Daoy (cell line): ENCODE data around the gene SLC46A2. TPM values are rescaled to one million over a fixed set of nuclear protein-coding genes. Genes with fewer than 3 reads are reported as not detected.

Source experiments
- DNase-seq: peaks from one replicate; pipeline ENCODE4 v3.0.0-alpha.2; 2015; ENCODE audit warnings: low read depth
- total RNA-seq: library from RNA; depleted of rRNA; stranded (reverse); fragments of >200 nt; shearing (Covaris generic); gene quantifications from 2 replicates; pipeline ENCODE4 v1.2.3, GENCODE V29; 2014; rRNA removed

Gene SLC46A2
- total RNA-seq, 1 experiment from 2014 or later: not detected

DNA sequence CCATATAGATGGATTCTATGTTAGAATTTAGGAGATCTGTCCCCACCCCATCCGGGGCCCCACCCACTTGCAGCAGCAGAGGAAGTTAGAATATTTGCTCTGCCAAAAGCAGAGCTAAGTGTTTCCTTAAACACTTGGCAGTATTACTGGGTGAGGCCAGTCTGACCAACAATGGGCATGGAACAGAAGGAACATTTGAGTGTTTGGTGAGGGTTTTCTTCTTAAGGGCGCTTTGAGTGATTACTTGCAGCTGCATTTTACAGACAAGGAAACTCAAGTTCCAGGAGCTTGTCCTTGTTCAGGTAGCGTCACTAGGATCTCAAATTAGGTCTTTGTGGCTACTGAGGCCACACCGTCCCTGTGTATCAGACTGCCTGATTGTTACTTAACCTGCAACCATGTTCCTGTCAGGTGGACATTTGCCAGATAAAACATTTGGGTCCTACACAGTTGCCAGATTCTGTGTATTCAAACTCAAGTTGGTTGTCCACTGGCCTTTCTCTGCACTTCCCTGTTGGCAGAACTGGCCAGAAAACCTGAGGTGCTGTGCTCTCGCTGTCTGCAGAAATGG lies 59.3 kb downstream of the SLC46A2 start:
- no peak for DNase-seq

Other genes with a start within 250 kb of the SLC46A2 start
- gene INIP, start 172.8 kb downstream of the SLC46A2 start, total RNA-seq: 63.7 and 70.5 TPM in 2 replicates
- gene SNX30, start 140.1 kb downstream of the SLC46A2 start, total RNA-seq: 15.2 and 17.1 TPM in 2 replicates
- gene ZNF883, start 121.3 kb upstream of the SLC46A2 start, total RNA-seq: 5.3 and 6.5 TPM in 2 replicates
- 3.7 and 7.9 TPM in 2 replicates for gene ZFP37, start 165.8 kb upstream of the SLC46A2 start, total RNA-seq